HG02678 (cell line): ENCODE data around the gene UAP1L1.
"Not testable (repeated sequence)": the region's sequence is repeated elsewhere in the genome, so short reads cannot be mapped to it uniquely, and the experiment has no call there.

ENCODE experiments used
- ATAC-seq: cut with Tn5 transposase; IDR thresholded peaks from one replicate; pipeline ENCODE4 v1.9.1; 2021; ENCODE audit warnings: mild to moderate bottlenecking, moderate library complexity; ENCODE audit not compliant: unreplicated experiment

The UAP1L1 gene

DNA sequence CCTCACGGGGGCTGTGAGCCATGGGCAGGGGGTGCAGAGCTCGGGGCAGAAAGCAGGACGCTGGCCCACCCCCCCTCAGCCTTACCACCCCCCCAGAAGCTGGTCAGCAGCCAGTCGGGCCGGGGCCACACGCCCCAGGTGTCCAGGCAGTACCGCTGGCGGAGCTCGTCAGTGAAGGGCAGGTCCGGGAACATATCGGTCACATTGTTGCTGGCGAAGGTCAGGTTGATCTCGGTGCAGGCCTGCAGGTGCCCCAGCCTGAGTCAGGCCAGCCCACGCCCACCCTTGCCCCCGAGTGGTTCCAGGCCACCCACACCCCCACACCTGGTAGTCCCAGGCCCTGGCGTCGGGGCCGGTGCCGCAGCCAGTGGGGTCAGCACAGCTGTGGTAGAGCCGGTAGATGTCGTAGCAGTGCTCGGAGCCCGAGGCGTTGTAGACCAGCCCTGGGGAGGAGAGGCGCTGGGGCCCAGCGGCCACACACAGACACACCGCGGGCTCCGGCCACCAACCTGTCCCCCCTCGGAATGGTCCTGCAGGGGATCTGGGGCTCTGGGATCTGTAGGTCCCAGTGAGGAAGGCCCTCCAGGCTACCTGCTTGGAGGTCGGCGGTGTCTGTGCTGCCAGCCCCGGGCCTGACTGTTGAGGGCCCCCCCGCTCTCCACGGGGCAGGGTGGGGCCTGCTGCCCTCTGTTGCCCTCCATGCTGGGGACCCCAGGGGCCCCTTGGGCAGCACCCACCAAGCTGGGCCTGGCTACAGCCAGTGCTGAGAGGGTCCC, 34.7 kb downstream of the UAP1L1 start:
- no peak for ATAC-seq

DNA sequence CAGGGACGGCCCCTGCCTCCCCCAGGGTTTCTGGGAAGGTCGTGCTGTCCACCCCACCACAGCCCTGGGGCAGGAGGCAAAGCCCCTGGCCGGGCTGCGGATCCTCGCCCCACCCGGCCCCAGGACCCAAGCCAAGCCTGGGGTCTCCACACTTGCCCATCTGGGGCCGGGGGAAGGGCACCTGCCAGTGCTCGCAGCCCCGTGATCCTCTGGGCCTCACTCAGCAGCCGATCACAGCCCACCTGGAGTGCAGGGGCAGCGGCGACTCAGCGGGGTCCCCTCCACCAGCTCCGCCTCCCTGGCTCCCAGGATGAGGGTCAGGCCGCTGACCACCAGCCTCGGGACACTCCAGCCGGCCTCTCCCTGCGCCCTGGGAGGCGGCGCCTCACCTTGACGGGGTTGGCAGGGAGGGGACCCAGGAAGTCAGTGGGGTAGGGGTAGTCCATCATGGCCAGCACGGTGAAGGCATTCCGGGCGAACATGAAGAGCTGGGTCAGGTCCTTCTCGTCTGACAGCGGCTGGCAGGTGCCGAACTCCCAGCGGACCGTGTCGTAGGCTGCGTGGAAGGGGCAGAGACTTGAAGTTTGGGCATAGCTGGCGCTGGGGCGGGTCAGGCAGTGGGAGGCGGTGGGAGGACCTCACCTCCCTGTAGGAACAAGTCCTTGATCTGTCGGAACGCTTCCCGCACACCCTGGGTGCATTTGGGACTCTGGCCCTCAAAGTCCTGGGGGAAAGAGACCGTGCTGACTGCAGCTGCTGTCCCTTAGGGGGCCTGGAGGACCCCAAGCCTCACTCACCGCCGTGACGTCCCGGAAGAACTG, 35.5 kb downstream of the UAP1L1 start:
- no peak for ATAC-seq

DNA sequence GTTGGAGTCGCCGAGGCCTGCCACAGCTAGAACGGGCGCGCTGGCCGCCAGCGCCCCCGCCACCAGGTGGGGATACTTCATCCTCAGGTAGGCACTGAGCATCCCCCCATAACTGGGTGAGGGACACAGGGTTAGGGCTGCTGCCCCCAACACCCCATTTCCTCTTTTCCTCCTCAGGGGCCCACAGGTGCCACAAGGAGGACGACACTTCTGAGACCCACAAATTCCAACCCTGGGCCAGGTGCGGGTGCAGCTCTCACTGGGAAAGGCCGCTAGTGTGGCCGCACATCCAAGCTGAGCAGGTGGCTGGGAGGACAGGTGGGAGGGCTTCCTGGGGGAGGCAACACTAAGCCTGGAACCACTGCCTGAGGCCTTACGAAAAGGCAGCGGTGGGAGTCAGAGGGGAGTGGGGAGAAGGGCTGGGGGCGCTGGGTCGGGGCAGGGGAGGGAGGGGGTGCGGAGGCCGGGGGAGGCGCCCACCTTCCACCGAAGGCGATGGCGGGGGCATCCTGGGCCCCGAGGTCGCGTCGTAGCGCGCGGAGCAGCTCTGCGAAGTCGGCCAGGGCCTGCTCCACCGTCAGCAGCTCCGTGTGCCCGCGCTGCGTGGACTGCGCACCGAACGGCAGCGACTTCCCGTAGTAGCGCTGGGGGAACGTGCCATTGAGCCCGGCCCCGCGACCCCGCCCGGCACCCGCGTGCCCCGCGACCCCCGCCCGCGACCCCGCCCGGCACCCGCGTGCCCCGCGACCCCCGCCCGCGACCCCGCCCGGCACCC, 36.3 kb downstream of the UAP1L1 start:
- no peak for ATAC-seq

DNA sequence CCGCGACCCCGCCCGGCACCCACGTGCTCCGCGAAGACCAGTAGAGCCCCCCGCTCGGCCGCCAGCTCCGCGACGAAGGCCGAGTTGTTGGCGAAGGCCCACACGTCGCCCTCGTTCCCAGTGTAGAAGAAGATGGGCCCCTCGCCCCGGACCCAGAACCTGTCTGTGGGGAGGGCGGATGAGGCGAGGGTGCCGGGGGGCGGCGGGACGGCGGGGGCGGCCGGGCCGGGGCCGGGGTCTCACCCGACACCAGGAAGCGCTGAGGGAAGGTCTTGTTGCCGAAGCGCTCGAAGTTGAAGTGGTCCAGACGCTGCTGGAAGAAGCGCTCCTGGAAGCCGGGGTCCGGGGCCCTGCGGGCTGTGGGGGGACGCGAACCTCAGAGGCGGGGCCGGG, 36.9 kb downstream of the UAP1L1 start:
- peak; percentile 11 for ATAC-seq

DNA sequence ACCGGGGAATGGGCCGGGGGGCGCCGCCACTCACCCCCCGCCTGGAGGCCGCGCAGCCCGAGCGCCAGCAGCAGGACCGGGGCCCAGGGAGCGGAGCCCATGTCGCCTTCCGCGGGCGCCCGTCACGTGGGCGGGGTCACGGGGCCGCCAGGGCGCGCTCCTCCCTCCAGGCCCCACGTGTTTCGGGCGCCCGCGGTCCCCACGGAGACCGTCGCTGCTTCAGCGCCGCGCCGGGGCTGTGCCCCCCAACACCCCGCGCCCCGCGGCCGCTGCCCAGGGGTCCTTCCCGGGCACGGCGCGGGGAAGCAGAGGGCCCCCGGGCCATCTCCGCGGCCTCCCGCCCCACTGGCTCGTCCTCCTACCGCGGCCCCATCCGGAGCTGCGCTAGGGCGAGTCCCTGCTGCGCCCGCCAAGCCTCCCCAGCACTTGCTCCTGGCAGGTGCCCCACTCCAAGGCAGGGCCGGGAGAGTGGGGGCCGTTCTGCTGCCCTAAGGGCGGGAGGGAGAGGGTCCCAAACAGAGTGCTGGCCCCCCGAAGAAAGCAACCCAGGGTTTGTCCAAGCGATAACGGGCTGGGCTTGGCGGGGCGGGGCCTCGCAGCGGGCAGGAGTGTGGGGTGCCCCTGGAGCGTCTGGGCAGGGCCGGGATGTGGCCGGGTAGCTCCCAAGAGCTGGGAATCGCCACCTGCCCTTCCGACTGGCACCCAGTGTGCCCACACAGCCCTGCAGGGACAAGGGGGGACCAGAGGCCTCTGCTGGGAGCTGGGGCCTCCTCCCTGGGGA, 37.5 kb downstream of the UAP1L1 start, which contains the start of gene DPP7:
DPP7 (minus strand) TSS at position 121 of the 781 bp plus-strand sequence; CDS start at position 101, 20 bp downstream.
- peak; percentile 83 for ATAC-seq

DNA sequence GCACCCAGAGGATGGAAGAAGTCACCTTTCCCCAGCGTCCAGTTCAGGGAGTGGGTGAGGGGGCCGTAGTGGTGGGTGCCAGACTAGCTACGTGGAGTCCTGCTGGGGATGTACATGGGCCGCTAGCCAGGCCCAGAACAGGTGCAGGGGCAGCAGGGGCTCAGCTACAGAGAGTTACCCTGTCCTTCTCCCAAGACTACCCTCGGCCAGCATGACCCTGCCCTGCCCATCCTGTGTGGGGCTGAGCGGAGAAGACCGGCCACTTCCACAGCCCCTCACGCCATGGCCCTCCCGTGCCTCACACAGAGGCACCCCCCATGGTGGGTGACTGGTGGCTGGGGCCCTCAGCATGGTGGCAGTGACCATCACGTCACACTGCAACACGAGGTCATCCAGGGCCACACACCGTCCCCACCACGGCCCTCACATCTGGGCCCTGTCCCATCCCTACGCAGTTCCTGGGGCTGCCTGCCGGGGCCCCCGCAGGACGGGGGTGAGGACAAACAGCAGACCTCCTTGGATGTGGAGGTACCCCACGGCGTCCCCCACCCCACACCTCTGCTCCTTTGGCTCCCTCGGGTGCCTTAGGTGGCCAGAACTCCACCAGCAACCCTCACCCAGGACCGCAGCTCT, 38.2 kb downstream of the UAP1L1 start:
- ATAC-seq: no peak

DNA sequence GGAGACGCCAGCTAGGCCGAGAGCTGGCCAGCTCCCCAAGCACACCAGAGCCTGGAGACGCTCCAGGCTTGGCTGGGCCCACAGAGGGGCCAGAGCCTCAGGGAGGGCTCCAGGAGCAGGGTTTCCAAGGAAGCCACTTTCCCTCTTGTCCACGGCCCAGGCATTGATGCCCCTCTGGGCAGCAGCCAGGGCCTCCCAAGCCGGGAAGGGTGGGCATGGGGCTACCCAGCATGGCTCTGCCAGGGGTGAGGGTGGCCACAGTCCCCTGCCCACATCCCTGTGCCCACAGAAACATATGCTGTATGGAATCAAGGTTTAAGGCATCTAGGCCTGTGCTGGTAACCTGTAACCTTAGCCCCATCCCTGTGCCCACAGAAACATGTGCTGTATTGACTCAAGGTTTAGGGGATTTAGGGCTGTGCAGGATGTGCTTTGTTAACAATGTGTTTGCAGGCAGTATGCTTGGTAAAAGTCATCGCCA, 38.8 kb downstream of the UAP1L1 start:
- ATAC-seq: no peak

DNA sequence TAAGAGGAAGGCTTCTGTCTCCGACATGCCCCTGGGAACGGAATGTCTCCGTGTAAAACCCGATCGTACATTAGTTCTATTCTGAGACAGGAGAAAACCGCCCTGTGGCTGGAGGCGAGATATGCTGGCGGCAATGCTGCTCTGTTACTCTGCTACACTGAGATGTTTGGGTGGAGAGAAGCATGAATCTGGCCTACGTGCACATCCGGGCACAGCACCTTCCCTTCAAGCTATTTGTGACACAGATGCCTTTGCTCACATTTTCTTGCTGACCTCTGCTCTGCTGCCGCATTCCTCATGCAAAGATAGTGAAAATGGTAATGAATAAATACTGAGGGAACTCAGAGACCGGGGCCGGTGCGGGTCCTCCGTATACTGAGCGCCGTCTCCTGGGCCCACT, 39.4 kb downstream of the UAP1L1 start:
- ATAC-seq: no peak

DNA sequence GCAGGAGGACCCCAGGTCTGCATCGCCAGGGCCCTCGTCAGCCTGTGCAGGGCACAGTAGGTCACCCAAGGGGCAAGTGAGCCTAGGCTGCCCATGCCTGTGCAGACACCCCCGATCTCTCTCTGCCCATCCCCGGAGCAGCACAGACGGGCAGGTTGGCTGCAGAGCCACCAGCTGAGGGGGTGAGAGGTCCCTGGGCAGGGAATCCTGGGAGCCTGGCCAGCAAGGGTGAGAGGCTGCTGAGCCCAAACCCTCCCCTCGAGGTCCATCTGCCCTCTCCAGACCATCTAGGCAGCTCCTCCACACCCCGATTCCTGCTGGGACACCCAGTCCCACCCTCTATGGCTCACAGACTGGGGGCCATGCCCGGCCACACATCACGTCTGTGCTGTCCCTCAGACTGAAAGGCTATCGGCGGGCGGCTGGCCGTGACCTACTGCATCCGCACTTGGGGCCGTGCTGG, 40.0 kb downstream of the UAP1L1 start:
- ATAC-seq: no peak

DNA sequence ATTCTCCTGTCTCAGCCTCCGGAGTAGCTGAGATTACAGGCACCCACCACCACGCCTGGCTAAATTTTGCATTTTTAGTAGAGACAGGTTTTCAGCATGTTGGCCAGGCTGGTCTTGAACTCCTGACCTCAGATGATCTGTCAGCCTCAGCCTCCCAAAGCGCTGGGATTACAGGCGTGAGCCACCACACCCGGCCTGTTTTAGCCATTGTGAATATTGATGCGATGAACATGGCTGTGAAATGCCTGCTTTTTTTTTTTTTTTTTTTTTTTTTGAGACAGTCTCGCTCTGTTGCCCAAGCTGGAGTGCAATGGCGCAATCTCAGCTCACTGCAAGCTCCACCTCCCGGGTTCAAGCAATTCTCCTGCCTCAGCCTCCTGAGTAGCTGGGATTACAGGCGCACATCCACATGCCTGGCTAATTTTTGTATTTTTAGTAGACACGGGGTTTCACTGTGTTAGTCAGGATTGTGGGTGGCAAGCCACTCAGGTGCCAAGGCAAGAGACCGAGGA, 40.8 kb downstream of the UAP1L1 start:
- not testable (repeated sequence) for ATAC-seq

DNA sequence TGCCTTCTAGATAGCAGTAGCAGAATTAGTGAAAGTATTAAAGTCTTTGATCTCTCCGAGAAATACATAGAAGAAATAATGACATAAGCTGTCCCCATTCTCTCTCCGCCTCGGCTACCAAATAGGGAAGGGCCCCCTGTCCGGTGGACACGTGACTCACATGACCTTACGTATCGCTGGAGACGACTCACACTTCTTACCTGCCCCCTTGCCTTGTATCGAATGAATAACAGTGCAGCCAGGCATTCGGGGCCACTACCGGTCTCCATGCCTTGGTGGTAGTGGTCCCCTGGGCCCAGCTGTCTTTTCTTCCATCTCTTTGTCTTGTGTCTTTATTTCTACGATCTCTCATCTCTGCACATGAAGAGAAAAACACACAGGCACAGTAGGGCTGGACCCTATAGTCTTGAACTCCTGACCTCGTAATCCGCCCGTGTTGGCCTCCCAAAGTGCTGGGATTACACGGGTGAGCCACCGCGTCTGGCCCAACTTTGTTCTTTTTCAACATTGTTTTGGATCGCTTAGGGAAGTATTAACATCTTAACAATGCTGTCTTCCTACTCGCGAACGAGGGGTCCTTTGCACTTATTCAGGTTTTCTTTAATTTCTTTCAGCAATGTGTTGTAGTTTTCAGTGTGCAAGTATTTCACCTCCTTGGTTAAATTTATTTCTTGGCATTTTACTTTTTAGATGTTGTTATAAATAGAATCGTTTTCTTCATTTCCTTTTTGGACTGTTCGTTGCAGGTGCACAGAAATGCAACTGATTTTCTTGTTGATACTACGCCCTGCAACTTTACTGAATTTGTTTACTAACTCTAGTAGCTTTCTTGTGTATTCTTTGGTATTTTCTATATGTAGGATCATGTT, 44.8 kb downstream of the UAP1L1 start:
- ATAC-seq: not testable (repeated sequence)

DNA sequence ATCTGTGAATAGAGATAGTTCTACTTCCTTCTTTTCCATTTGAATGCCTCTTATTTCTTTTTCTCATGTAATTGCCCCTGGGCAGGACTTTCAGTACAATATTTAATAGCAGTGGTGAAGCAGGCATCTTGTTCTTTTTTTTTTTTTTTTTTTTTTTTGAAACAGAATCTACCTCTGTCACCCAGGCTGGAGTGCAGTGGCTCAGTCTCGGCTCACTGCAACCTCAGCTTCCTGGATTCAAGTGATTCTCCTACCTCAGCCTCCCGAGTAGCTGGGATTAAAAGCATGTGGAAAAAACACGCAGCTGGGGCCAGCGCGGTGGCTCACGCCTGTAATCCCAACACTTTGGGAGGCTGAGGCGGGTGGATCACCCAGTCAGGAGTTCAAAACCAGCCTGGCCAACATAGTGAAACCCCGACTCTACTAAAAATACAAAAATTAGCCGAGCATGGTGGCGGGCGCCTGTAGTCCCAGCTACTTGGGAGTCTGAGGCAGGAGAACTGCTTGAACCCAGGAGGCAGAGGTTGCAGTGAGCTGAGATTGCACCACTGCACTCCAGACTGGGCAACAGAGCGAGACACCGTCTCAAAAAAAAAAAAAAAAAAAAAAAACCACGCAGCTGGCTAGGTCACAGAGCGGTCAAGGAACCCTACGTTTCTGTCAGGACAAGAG, 45.6 kb downstream of the UAP1L1 start:
- not testable (repeated sequence) for ATAC-seq

DNA sequence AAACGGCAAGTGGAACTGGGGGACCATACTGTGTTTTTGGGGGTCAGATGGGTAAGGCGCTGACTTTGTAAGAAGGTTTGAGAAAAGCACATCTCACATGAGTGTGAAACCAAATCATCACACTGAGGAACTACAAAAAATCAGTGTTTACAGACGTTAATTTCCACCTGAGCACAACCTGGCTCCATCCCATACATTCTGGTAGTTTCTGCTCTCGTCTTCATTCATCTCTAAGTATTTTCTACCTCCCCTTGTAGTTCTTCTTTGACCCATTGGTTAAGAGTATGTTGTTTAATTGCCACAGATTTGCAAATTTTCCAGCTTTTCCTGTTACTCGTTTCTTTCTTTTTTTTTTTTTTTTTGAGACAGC, 46.1 kb downstream of the UAP1L1 start:
- no peak for ATAC-seq

DNA sequence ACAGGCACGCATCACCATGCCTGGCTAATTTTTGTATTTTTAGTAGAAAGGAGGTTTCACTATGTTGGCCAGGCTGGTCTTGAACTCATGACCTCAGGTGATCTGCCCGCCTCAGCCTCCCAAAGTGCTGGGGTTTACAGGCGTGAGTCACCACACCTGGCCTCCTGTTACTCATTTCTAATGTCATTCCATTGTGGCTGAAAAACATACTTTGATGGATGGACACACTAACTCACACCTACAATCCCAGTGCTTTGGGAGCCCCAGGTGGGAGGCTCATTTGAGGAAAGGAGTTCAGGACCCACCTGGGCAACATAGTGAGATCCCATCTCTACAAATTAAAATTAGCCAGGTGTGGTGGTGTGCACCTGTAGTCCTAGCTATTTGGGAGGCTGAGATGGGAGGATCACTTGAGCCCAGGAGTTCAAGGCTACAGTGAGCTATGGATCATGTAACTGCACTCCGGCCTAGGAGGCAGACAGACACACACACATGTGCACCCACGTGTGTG, 46.7 kb downstream of the UAP1L1 start:
- ATAC-seq: not testable (repeated sequence)

DNA sequence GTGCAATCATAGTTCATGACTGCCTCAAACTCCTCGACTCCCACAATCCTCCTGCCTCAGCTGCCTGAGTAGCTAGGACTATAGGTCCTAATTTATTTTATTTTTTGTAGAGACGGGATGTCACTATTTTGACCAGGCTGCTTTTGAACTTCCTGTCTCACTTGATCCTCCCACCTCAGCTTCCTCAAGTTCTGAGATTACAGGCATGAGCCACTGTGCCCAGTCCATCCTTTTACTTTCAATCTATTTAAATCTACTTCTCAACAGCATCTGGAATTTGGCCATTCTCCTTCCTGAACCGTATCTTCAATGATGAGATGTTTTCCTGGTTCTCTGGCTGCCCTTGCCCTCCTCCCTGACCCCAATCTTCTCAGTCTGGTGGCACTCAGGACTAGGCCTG, 49.5 kb downstream of the UAP1L1 start:
- ATAC-seq: no peak

DNA sequence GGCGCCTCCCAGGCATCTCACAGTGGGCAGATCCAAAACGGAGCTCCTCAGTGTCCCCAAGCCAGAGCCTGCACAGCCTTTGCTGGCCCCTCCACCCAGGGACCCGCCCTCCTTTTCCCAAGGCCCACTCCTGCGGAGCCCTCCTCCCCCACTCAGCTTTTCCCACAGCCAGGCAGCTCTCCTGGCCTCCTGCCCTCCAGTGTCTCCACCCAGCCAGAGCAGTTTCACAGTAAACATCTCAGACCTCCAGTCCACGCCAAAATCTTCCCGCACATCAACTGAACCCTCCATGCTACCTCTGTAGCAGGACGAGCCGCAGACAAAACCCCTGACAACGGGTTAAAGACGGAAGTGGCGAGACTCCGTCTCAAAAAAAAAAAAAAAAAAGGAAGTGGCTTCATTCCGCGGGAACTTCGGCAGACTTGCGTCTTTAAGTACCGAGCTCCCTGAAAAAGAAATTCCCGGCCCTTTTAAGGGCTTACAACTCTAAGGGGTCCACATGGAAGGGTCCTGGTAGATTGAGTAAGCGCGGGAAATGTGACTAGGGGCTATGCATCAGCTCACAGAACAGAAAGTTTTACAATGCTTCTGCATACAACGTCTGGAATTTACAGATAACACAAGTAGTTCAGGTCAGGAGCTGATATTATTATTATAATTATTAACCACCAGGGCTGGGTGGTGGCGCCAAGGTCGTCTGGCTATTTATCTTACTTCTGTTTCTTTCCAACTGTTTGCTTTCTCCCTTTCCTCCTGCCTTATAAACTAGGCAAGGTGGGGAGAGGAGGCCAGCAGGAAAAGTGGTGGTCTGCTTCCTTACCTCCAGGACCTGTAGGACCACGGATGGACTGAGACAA, 50.2 kb downstream of the UAP1L1 start:
- no peak for ATAC-seq
